ENCODE results near the gene VMO1.

The VMO1 gene

DNA sequence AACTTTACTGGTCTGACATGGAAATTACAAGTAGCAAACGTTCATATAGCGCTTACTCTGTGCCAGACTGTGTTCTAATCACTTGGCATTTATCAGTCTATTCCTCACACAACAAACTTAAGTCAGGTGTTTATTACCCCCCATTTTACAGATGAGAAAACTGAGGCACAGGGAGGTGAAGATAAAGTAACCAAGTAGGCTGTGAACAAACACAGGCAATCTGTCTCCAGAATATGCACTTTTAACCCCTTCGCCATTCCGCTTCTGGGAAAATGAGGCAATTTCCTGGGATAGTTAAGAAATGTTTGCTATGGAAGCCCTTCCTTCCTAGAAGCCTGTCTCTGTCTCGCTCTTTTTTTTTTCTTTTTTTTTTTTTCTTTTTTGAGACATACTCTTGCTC, 34.2 kb downstream of the VMO1 start:
- no peak for DNase-seq

DNA sequence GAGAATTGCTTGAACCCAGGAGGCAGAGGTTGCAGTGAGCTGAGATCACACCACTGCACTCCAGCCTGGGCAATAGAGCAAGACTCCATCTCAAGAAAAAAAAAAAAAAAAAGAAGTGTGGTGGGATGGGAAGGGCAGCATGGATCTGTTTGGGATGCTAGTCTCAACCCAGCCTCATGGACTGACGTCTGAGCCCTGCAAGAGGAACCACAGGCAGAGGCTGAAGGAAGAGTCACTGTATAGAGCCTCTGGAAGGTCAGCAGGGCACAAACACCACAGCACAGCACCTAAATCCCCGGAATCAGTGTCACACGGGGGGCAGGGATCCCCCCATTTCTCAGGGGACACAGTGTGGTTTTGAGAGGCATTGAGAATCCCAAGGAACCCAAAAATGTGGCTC, 35.6 kb downstream of the VMO1 start:
- no peak for DNase-seq

DNA sequence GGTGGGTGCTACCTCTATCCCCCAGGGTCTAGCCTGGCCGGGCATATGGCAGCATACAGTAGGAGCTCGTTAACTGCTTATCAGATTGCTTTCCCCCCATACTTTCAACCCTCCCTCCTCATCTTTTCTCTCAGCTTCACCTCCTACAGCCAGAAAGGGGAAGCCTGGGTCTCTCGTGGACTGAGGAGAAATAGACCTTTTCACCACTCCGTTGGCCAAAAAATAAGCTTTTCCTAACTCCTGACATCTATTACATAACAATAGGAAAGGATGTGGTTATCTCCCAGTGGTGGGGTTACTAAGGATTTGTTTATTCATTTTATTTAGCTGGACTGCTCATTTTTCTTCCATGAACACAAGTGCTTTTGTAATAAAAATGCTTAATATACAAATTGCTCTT, 37.5 kb downstream of the VMO1 start:
- DNase-seq, result no peak

DNA sequence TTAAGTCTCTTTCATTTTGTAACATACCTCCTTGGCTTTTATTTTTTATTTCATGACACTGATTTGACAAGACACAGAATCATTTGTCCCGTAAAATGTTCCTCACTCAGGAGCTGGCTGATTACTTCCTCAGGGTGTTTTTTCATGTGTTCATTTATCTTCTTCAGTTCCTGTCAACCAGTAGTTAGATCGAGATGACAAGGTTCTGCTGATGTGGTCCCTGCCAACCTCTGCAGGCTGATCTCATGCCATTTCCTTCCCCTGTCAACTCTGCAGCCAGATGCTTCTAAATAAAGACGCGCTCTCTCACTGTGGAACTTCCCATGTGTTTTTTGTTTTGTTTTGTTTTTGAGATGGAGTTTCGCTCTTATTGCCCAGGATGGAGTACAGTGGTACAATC, 38.3 kb downstream of the VMO1 start:
- DNase-seq, result peak; percentile 18

DNA sequence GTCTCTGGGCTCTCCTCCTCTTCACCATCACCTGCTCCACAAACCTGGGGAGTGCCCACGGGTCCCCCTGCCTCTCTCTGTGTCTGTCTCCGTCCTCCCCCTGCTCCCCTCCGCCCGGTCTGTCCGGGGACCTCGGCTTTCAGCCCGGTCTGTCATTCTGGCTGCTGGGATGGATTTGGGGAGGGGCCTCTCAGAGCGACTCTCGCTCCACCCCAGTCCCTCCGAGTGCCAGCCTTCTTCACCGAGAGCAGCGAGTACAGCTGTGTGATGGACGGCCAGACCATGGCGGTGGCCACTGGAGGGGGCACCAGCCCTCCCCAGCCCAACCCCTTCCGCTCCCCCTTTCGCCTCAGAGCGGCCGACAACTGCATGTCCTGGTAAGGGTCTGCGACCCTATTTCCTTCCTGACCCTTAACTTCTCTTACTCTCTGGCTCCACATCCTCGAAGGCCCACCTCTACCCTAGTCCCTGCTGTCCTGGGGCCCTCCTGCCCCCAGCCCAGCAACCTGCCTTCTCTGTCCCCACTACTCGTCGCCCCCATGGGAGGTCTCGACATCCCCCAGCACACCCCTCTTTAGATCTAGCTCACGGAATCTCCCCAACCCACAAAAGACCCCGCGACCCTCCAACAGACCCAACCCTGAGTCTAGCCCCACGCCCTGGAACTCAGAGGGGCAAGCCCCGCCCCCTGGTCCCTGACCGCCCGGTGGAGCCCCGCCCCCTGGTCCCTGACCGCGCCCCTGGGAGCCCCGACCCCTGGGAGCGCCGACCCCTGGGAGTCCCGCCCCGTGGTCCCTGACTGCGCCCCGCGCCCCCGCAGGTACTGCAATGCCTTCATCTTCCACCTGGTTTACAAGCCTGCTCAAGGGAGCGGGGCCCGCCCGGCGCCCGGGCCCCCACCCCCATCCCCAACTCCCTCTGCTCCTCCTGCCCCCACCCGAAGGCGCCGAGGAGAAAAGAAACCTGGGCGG, 40.9 kb downstream of the VMO1 start:
- no peak for DNase-seq

DNA sequence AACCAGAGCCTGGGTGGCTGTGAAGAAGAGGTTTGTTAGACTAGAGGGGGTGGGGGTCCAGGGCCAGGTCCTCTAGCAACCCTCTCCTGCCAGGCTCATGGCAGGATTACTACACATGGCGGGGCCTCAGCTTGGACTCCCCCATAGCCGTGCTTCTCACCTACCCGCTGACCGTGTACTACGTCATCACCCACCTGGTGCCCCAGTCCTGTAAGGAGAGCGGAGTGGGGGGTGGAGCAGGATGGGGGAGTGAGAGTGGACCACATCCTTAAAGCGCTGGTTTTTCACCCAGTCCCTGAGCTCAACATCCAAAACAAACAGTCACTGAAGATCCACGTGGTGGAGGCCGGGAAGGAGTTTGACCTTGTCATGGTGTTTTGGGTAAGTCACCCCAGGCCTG, 42.3 kb downstream of the VMO1 start:
- DNase-seq, result no peak

DNA sequence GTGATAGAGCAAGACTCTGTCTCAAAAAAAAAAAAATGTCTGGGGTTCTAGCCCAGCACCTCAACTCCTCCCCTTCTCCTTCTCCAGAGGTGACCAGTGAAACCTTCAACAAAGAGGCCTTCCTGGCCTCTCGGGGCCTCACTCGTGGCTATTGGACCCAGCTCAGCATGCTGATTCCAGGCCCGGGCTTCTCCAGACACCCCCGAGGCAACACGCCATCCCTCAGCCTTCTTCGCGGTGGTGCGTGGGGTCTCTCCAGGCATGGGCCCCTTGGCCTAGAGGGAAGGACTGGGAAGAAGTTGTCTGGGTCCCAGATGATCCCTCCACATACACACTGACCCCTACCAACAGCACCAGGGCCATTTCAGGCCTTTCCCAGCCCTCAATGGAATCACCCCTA, 42.9 kb downstream of the VMO1 start:
- no peak for DNase-seq

DNA sequence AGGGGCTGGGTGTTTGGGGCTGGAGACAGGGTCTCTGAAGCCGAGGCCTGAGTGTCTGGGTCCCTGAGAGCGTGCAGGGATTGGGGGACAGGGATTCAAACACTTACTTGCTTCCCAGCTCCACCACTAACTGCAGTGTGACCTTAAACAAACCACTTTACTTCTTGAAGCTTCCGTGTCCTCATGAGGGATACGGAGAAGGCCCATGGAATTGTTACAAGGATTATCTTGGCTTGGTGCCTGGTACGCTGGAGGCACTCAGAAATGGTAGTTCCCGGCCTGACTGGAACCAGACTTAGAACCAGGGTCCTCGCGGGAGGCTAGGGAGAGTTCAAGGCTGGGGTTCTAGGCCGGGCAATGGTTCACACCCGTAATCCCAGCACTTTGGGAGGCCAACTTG, 43.5 kb downstream of the VMO1 start:
- DNase-seq, result no peak

DNA sequence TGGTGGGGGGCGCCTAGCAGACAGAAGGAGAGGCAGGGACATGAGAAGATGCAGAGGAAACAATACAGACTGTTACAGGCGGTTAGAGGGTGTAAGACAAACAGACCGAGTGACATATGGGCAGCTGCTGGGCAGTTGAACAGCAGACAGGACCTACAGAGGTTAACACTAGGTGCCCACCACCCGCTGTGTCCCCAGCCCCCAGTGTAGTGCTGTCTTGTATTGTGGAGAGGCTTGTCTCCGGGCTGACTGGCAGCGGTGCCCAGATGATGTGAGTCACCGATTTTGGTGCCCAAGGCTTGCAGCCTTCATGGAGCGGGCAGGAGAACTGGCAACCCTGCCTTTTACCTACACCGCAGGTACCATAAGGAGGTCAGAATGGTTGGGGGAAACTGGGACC, 44.0 kb downstream of the VMO1 start:
- DNase-seq, result no peak

DNA sequence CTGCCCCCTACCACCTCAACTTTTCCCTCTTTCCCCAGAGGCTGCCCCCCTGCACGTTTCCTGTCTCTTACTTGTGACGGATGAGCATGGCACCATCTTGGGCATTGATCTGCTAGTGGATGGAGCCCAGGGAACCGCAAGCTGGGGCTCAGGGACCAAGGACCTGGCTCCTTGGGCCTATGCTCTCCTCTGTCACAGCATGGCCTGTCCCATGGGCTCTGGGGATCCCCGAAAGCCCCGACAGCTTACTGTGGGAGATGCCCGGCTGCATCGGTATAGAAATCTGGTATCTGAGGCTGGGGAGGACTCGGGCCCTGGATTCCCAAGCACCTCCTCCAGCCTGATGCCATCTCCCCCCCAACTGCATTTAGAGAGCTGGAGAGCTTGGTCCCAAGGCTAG, 44.6 kb downstream of the VMO1 start:
- DNase-seq, result no peak

DNA sequence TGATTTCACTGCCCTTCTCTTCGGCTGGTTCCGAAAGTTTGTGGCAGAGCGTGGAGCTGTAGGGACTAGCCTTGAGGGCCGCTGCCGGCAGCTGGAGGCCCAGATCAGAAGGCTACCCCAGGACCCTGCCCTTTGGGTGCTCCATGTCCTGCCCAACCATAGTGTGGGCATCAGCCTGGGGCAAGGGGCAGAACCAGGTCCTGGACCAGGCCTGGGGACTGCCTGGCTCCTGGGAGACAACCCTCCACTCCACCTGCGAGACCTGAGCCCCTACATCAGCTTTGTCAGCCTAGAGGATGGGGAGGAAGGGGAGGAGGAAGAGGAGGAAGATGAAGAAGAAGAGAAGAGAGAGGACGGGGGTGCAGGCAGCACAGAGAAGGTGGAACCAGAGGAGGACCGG, 45.6 kb downstream of the VMO1 start:
- DNase-seq, result no peak

DNA sequence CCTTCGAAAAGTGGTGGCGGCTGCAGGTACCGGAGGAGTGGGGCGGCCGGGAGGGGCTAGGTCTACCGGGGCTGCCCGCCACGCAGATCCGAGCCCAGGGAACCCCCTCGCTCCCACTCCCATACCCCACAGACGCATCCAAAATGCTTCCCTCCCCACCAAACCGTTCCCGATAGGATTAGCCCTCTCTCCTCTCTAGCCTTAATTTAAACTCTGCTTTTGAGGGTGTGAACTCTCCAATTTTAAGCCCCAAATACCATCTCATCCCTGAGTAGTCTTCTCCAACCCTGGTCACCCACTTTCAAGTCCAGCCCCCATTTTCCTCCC, 46.2 kb downstream of the VMO1 start:
- DNase-seq, result no peak

DNA sequence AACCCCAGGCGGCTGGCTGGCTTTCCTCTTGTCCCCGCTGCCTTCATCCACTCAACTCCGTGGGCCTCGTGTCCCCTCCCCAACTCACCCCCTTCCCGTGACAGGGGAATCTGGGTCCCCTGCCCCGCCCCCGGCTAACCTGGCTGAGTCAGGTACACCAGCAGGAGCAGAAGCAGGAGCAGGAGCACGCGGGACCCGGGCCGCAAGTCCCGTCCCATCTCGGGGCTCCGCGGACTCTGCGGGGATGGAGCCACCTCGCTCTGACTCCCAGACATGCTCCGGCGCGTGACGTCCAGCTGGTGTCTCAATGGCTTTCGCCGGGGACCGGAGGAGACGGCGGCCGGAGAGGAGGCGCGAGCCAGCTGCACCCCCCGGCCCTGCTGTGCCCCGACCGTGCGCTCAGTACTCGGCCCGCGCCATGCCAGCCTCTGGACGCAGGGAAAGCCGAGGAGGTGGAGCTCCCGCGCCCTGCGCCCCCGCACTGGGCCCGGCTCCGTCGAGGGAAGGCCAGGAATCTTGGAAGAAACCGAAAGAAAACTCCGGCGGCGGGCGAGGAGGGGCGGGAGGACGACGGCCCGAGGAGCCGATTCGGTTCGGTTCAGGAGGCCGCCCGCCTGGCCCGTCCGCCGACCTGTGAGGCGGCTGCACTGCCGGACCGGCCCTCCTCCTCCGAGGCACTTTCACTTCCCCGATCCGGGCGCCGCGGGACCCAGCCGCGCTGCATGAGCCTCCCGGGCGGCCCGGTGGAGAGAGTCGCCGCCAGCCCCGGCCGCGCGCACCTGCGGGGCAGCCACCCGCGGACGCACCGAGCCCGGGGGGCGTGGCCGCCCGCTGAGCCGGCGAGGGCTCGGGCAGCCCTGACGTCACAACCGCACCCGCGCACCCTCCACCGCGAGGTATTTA, 46.8 kb downstream of the VMO1 start, which contains the start of the genes CXCL16 and ZMYND15:
TSS of gene CXCL16 (minus strand) at position 807 of the 903 bp plus-strand sequence. CDS start at position 218, 589 bp downstream.
TSS of gene ZMYND15 (plus strand) at position 712 of the 903 bp plus-strand sequence. CDS start 716 bp downstream, outside the sequence.
- DNase-seq, result peak; percentile 67

DNA sequence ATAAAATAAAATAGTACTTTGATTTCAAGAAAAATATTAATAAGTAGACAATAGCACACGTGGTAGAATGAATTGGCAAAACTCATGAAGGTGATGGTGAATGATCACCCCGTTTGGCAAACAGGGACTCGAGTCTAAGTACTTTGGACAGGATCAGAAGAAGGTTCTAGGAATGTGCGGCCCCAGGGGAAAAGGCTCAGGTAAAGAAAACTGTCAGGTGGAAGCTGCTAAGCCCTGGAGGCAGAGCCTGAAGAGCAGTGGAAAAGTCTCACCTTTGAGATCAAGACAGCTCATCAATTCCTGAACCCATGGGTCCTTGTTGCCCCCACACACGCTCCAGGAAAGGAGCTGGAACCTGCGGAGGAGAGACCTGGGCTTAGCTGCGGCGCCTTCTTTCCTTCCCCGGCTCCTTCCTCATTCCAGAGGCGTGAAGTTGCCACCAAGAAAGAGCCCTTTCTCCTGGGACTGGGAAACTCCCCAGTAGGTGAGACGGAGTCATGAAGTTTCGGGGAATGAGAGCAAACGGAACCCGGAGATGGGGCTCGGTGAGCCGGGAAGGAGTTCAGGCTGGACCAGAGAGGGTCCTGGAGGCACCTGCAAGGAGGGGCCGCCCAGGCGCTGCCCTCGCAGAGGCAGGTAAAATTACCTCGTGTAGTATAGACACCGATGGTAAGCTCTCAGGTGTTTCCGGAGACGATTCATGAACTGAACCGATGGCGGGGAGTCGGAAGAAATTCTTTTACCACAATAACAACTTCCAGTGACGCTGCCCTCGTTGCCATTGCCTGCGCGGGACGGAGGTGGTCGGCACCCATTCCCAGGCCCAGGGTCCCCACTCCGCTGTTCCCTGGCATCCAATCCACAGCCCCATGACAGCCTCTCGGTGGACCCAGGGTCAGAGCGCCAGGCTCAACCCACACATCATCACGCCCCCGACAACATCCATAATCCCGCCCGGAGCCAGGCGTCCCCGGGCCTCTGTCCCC, 47.7 kb downstream of the VMO1 start:
- DNase-seq, result peak; percentile 31

DNA sequence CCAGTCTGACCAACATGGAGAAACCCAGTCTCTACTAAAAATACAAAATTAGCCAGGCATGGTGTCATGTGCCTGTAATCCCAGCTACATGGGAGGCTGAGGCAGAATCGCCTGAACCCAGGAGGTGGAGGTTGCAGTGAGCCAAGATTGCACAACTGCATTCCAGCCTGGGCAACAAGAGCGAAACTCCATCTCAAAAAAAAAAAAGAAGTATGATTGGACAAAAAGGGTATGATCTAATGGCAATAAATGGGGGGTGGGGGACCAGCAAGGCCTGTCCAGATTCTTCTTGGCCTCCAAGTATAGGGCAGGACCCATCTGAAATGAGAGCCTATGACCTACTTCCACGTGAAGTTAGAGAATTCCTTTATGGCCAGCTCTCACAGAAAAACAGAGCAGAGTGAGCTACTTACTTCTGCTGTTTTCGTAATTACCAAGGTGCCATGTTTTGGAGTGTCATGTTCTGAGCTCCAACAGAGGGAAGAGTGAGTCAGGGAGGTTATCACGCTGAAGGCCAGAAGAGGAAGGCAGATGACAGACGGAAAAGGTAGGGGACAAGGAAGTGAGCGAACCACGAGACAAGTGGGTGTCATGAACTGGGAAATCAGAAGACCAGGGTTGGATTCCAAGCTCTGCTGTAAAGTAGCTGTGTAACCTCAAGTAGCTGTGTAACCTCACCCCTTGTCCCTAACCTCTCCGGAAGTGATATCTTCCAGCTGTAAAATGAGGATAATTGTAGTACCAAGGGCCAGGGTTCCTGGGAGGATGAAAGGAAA, 50.1 kb downstream of the VMO1 start:
- DNase-seq, result no peak
